ENCODE data around the gene FGFBP3.
"Not testable (repeated sequence)": the region's sequence is repeated elsewhere in the genome, so short reads cannot be mapped to it uniquely, and the experiment has no call there.

The FGFBP3 gene

GRCh38 chr10:91901784-91902677 is 7.3 kb downstream of the FGFBP3 start:
- no peak for DNase-seq (ENCODE audit: low read depth in 2 of 2)

- no peak for DNase-seq (ENCODE audit: low read depth in 2 of 2)
Measured at GRCh38 chr10:91897421-91897820, 11.9 kb downstream of the FGFBP3 start.

GRCh38 chr10:91896212-91896756 is 13.0 kb downstream of the FGFBP3 start:
- DNase-seq (ENCODE audit: low read depth in 2 of 2): no peak

- not testable (repeated sequence) for DNase-seq (ENCODE audit: low read depth in 2 of 2)
Measured at GRCh38 chr10:91894261-91894685, 15.0 kb downstream of the FGFBP3 start.

- DNase-seq (ENCODE audit: low read depth in 2 of 2): no peak
Measured at GRCh38 chr10:91893051-91893450, 16.2 kb downstream of the FGFBP3 start.

- DNase-seq (ENCODE audit: low read depth in 2 of 2): no peak
Measured at GRCh38 chr10:91891125-91892001, 17.9 kb downstream of the FGFBP3 start.

- DNase-seq (ENCODE audit: low read depth in 2 of 2): no peak
Measured at GRCh38 chr10:91887272-91888076, 21.8 kb downstream of the FGFBP3 start.

GRCh38 chr10:91886954-91887271 is 22.4 kb downstream of the FGFBP3 start:
- no peak for DNase-seq (ENCODE audit: low read depth in 2 of 2)

- DNase-seq (ENCODE audit: low read depth in 2 of 2): no peak
Measured at GRCh38 chr10:91885362-91886079, 23.8 kb downstream of the FGFBP3 start.

- DNase-seq (ENCODE audit: low read depth in 2 of 2): no peak
Measured at GRCh38 chr10:91884536-91884935, 24.8 kb downstream of the FGFBP3 start.

GRCh38 chr10:91883549-91884444 is 25.5 kb downstream of the FGFBP3 start:
- DNase-seq (ENCODE audit: low read depth in 2 of 2): no peak

- no peak for DNase-seq (ENCODE audit: low read depth in 2 of 2)
Measured at GRCh38 chr10:91880310-91880709, 29.0 kb downstream of the FGFBP3 start.

- no peak for DNase-seq (ENCODE audit: low read depth in 2 of 2)
Measured at GRCh38 chr10:91879515-91880170, 29.6 kb downstream of the FGFBP3 start.

- no peak for DNase-seq (ENCODE audit: low read depth in 2 of 2)
Measured at GRCh38 chr10:91875779-91876178, 33.5 kb downstream of the FGFBP3 start.

GRCh38 chr10:91875156-91875555 is 34.1 kb downstream of the FGFBP3 start:
- DNase-seq (ENCODE audit: low read depth in 2 of 2): no peak

- DNase-seq (ENCODE audit: low read depth in 2 of 2): no peak
Measured at GRCh38 chr10:91865562-91866081, 43.7 kb downstream of the FGFBP3 start.

GRCh38 chr10:91864744-91865143 is 44.5 kb downstream of the FGFBP3 start:
- no peak for DNase-seq (ENCODE audit: low read depth in 2 of 2)

- no peak for DNase-seq (ENCODE audit: low read depth in 2 of 2)
Measured at GRCh38 chr10:91864099-91864498, 45.2 kb downstream of the FGFBP3 start.

- no peak for DNase-seq (ENCODE audit: low read depth in 2 of 2)
Measured at GRCh38 chr10:91860885-91861284, 48.4 kb downstream of the FGFBP3 start.
